B cell (primary cell): ENCODE data around the gene AMER3. TPM values are rescaled to one million over a fixed set of nuclear protein-coding genes. Genes with fewer than 3 reads are reported as not detected.

Experiments used
- ATAC-seq: fragments of 200-7000 bp; cut with Tn5 transposase; one replicate; pipeline ENCODE4 v1.10.0; 2021; ENCODE audit warnings: low read depth, mild to moderate bottlenecking, moderate number of reproducible peaks, moderate library complexity
- CTCF ChIA-PET: fragments of 350-600 bp; sonication (Branson Sonifier 250); formaldehyde crosslinking; loops from one replicate; lab custom pipeline; 2021; ENCODE audit warnings: antibody characterized with exemption, inconsistent platforms; lab: Charles Lee
- POLR2A ChIA-PET: fragments of 350-600 bp; sonication (Branson Sonifier 250); formaldehyde crosslinking; loops from one replicate; lab custom pipeline; 2021; ENCODE audit warnings: antibody characterized with exemption; lab: Charles Lee
- DNase-seq: peaks from one replicate; pipeline ENCODE4 v3.0.0; 2013
- H2AFZ ChIP-seq: 2 replicates; pipeline ENCODE4 v1.6.1; 2012; ENCODE audit warnings: mild to moderate bottlenecking, low read depth, low read length; ENCODE audit not compliant: insufficient read depth, poor library complexity, severe bottlenecking
- H3K27ac ChIP-seq, 2 donors: 1 replicate in 1 of 2; 2 replicates in 1 of 2; pipeline ENCODE4 v1.5.1; 2012 to 2013; ENCODE audit warnings: low read length in 2 of 2, mild to moderate bottlenecking in 2 of 2, moderate library complexity in 1 of 2
- H3K27me3 ChIP-seq, 4 experiments: fragments of 200-600 bp in 1 of 4; sonication (generic) in 1 of 4; replicated peaks in 1 of 4; 1 replicate in 2 of 4; 2 replicates in 2 of 4; pipeline versions ENCODE4 v1.6.1 to v1.7.0; 2013 to 2016; ENCODE audit warnings: low read length in 3 of 4, mild to moderate bottlenecking in 2 of 4, mixed read lengths in 1 of 4, moderate library complexity in 1 of 4; ENCODE audit not compliant: insufficient read depth in 4 of 4, control insufficient read depth in 3 of 4; ENCODE audit errors: control extremely low read depth in 1 of 4
- H3K36me3 ChIP-seq, 2 experiments: replicated peaks in 1 of 2; 1 replicate in 1 of 2; 2 replicates in 1 of 2; pipeline versions ENCODE4 v1.6.1 to v1.7.1; 2013; ENCODE audit warnings: low read length in 1 of 2; ENCODE audit not compliant: insufficient read depth in 2 of 2, control insufficient read depth in 1 of 2; ENCODE audit errors: control extremely low read depth in 1 of 2, extremely low read depth in 1 of 2
- H3K4me1 ChIP-seq, 2 donors: fragments of 200-600 bp in 1 of 2; sonication (generic) in 1 of 2; 1 replicate in 1 of 2; 2 replicates in 1 of 2; pipeline versions ENCODE4 v1.5.1 to v1.6.1; 2013 to 2017; ENCODE audit warnings: low read length in 2 of 2; ENCODE audit not compliant: control insufficient read depth in 2 of 2, insufficient read depth in 2 of 2
- H3K4me2 ChIP-seq: replicated peaks from 2 replicates; pipeline ENCODE3; 2012; ENCODE audit warnings: mild to moderate bottlenecking, low read depth, low read length; ENCODE audit not compliant: poor library complexity, severe bottlenecking
- H3K4me3 ChIP-seq, 5 experiments: fragments of 200-600 bp in 1 of 5; sonication (generic) in 1 of 5; 1 replicate in 3 of 5; 2 replicates in 2 of 5; pipeline versions ENCODE4 v1.5.1 to v1.7.0; 2011 to 2016; ENCODE audit warnings: low read length in 4 of 5, mild to moderate bottlenecking in 4 of 5, low read depth in 2 of 5, control low read depth in 1 of 5, moderate library complexity in 1 of 5; ENCODE audit not compliant: insufficient read depth in 1 of 5; ENCODE audit errors: control extremely low read depth in 1 of 5, extremely low read depth in 1 of 5
- H3K79me2 ChIP-seq: fragments of 200-600 bp; sonication (generic); one replicate; pipeline ENCODE4 v1.6.0; 2016; ENCODE audit warnings: low read length; ENCODE audit not compliant: control insufficient read depth, insufficient read depth
- H3K9ac ChIP-seq: fragments of 200-600 bp; sonication (generic); 2 replicates; pipeline ENCODE4 v1.6.1; 2017; ENCODE audit warnings: mild to moderate bottlenecking, low read length, moderate library complexity
- H3K9me3 ChIP-seq, 3 donors: one replicate each; pipeline versions ENCODE4 v1.6.1 to v1.7.1; 2013; ENCODE audit warnings: low read length in 2 of 3; ENCODE audit not compliant: control insufficient read depth in 2 of 3, insufficient read depth in 1 of 3; ENCODE audit errors: control extremely low read depth in 1 of 3
- H4K20me1 ChIP-seq: 2 replicates; pipeline ENCODE4 v1.6.0; 2012; ENCODE audit warnings: mild to moderate bottlenecking, low read length; ENCODE audit not compliant: insufficient read depth, control insufficient read depth, poor library complexity, severe bottlenecking
- H3K27ac Mint-ChIP-seq: one replicate; pipeline ENCODE4 v1.8.0; 2021; ENCODE audit warnings: mixed read lengths
- H3K27me3 Mint-ChIP-seq: one replicate; pipeline ENCODE4 v1.8.0; 2021; ENCODE audit warnings: mixed read lengths
- H3K4me1 Mint-ChIP-seq: one replicate; pipeline ENCODE4 v1.8.0; 2021; ENCODE audit warnings: mixed read lengths
- H3K4me3 Mint-ChIP-seq: one replicate; pipeline ENCODE4 v1.8.0; 2021; ENCODE audit warnings: mixed read lengths
- H3K9me3 Mint-ChIP-seq: one replicate; pipeline ENCODE4 v1.8.0; 2022; ENCODE audit warnings: mixed read lengths; ENCODE audit not compliant: insufficient read depth
- EZH2 ChIP-seq: IDR thresholded peaks from 2 replicates; pipeline ENCODE4 v1.6.1; 2012; ENCODE audit warnings: borderline replicate concordance, low read depth, mild to moderate bottlenecking, moderate library complexity, low read length; ENCODE audit not compliant: insufficient read depth, poor library complexity, severe bottlenecking
- WGBS: methylation state at CpG from one replicate; pipeline ENCODE4 v1.1.5; 2013; ENCODE audit warnings: missing lambda C conversion rate; ENCODE audit not compliant: insufficient coverage; 5-methylcytosine and 5-hydroxymethylcytosine counted together
- intact Hi-C: fragments of 100-400 bp; cut with micrococcal nuclease; formaldehyde crosslinking; loops from one replicate; pipeline ENCODE4 v1.10.0; 2022
- polyA plus RNA-seq: library from polyadenylated mRNA; depleted of rRNA; stranded (reverse); fragments of >200 nt; gene quantifications from 2 replicates; pipeline ENCODE4 v1.2.3, GENCODE V29; 2012
- total RNA-seq, 2 donors: library from RNA; stranded (reverse); fragments of 120-200 nt in 1 of 2; gene quantifications; 1 replicate in 1 of 2; 2 replicates in 1 of 2; pipeline versions ENCODE4 v1.2.3 to v1.2.4, GENCODE V29; 2013 to 2022
- TF ChIP-seq, protein P1 (sequence below): fragments of 200-600 bp; IDR thresholded peaks from one replicate; pipeline ENCODE4 v1.8.0; 2022; ENCODE audit warnings: antibody characterized with exemption, mild to moderate bottlenecking

Gene AMER3
- total and polyA plus RNA-seq, 2 donors (not counting 1 experiment from before 2014, with no cell fraction given), result not detected

- H3K79me2 ChIP-seq, result no peaks in the 10 kb centered on the region
- H3K4me1 ChIP-seq, result peaks cover 0 to 3% of the 10 kb centered on the region in 2 donors
- peaks cover 0 to 24% (median 9%) of the 10 kb centered on the region in 4 experiments for H3K27me3 ChIP-seq
- ChIA-PET CTCF (no interaction called here), POLR2A (no interaction called here)
- H3K9me3 ChIP-seq, result no peaks in the 10 kb centered on the region
- intact Hi-C loops, result no loop called here
- H3K4me2 ChIP-seq, result no peak overlapping the region
- H2AFZ ChIP-seq, result no peak overlapping the region
- DNase-seq (no peak), ATAC-seq (no peak)
- no peaks in the 10 kb centered on the region for H3K36me3 ChIP-seq
- H3K9ac ChIP-seq, result no peak overlapping the region
- WGBS, result 44% methylated on average over 12 of the region's 16 CpGs
- no peak overlapping the region for H3K27ac ChIP-seq
- no peaks in the 10 kb centered on the region for H4K20me1 ChIP-seq
- H3K9me3 Mint-ChIP-seq, result no peaks in the 10 kb centered on the region
- peak overlapping the region; percentile 63 for H3K4me3 Mint-ChIP-seq
- H3K4me1 Mint-ChIP-seq, result peaks cover 8% of the 10 kb centered on the region
- H3K27me3 Mint-ChIP-seq, result peaks cover 50% of the 10 kb centered on the region
- H3K4me3 ChIP-seq, result no peak overlapping the region
- no peak for TF ChIP-seq EZH2
- H3K27ac Mint-ChIP-seq, result no peak overlapping the region
Measured at GRCh38 chr2:130756874-130757668, 1.7 kb downstream of the AMER3 start.

DNA sequence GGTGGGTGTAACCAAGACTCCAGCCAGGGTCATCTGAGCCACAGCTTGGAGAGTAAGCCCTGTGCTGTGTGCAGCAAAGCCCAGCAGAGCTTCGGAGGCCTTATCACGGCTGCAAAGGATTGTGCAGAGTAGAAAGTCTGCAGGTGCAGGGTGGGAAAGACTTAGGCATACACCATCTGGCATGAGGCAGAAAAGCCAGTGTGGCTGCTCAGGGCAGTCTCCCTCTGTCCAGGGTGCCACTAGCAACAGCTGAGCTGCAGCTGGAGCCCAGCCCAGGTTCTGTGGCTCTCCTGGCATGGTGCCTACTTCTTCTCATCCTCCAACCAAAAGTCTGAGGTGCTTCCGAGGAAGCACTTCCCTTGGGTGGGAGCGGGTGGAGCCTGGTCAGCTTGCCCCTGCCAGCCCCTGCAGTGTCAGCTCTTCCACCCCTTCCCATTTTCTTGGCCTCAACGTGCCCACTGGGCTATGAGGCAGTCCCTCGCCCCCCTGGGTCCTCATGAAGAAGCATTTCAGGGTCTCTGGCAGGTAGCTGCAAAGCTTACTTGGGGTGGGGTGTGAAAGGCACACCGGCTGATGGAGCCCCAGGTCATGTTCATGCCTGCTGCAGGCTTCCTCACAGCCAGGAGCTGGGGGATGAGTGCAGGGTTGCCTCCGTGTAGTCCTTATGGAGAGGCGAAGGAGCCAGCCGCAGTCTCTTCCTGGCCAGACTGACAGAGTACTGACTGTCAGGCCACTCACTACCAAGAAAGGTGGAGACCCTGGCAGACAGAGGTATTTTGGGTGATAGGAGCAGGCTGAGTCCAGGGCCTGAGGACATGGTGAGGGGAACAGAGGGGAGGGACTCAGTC lies 4.8 kb downstream of the AMER3 start:
- Histone ChIP-seq H4K20me1 (no peaks in the 10 kb centered on the region), H2AFZ (no peak overlapping the region), H3K79me2 (no peaks in the 10 kb centered on the region), H3K9me3 (no peaks in the 10 kb centered on the region), H3K36me3 (no peaks in the 10 kb centered on the region), H3K4me2 (no peak overlapping the region), H3K9ac (no peak overlapping the region), H3K4me3 (no peak overlapping the region), H3K27ac (no peak overlapping the region), H3K4me1 (peaks cover 0 to 3% of the 10 kb centered on the region in 2 donors), H3K27me3 (peaks cover 0 to 26% (median 9%) of the 10 kb centered on the region in 4 experiments)
- intact Hi-C loops, result no loop called here
- ATAC-seq, result no peak
- peaks cover 8% of the 10 kb centered on the region for H3K4me1 Mint-ChIP-seq
- no peaks in the 10 kb centered on the region for H3K9me3 Mint-ChIP-seq
- DNase-seq, result no peak
- POLR2A ChIA-PET, result no interaction called here
- H3K27ac Mint-ChIP-seq, result no peak overlapping the region
- peaks cover 33% of the 10 kb centered on the region for H3K27me3 Mint-ChIP-seq
- CTCF ChIA-PET, result interaction anchor here (0.5 kb wide), 1 partner anchor 1675 kb away, joined by 3 read pairs; no protein-coding TSS in a partner anchor
- H3K4me3 Mint-ChIP-seq, result no peak overlapping the region
- TF ChIP-seq, protein P1, sequence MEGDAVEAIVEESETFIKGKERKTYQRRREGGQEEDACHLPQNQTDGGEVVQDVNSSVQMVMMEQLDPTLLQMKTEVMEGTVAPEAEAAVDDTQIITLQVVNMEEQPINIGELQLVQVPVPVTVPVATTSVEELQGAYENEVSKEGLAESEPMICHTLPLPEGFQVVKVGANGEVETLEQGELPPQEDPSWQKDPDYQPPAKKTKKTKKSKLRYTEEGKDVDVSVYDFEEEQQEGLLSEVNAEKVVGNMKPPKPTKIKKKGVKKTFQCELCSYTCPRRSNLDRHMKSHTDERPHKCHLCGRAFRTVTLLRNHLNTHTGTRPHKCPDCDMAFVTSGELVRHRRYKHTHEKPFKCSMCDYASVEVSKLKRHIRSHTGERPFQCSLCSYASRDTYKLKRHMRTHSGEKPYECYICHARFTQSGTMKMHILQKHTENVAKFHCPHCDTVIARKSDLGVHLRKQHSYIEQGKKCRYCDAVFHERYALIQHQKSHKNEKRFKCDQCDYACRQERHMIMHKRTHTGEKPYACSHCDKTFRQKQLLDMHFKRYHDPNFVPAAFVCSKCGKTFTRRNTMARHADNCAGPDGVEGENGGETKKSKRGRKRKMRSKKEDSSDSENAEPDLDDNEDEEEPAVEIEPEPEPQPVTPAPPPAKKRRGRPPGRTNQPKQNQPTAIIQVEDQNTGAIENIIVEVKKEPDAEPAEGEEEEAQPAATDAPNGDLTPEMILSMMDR, result no peak
- TF ChIP-seq EZH2, result no peak
- 76% methylated on average over 7 of the region's 10 CpGs for WGBS
